Natural killer cell treated with Interleukin-12 subunit alpha and Interleukin-12 subunit beta and Interleukin-15 and Interleukin-18, amount 100 ng/mL, for 72 hours (primary cell): ENCODE data around the gene ABI2. TPM values are rescaled to one million over a fixed set of nuclear protein-coding genes. Genes with fewer than 3 reads are reported as not detected.
"Not testable (repeated sequence)": the region's sequence is repeated elsewhere in the genome, so short reads cannot be mapped to it uniquely, and the experiment has no call there.

Source experiments
- ATAC-seq, 2 donors: fragments of 150-1000 bp; cut with Tn5 transposase in 1 of 2; sonication (Bioruptor Pico), chemical (Tn5 transposase) in 1 of 2; 2 replicates each; pipeline ENCODE4 v1.10.0; 2021
- DNase-seq: peaks from one replicate; pipeline ENCODE4 v3.0.0; 2022; ENCODE audit warnings: low spot score
- H3K27ac Mint-ChIP-seq, 2 donors: 1 replicate in 1 of 2; 2 replicates in 1 of 2; pipeline ENCODE4 v1.8.0; 2022; ENCODE audit warnings: mixed read lengths in 2 of 2, mild to moderate bottlenecking in 1 of 2, moderate library complexity in 1 of 2
- H3K27me3 Mint-ChIP-seq, 2 donors: 1 replicate in 1 of 2; 2 replicates in 1 of 2; pipeline ENCODE4 v1.8.0; 2022; ENCODE audit warnings: mixed read lengths in 2 of 2
- H3K36me3 Mint-ChIP-seq: one replicate; pipeline ENCODE4 v1.8.0; 2022; ENCODE audit warnings: mixed read lengths
- H3K4me1 Mint-ChIP-seq, 2 donors: 1 replicate in 1 of 2; 2 replicates in 1 of 2; pipeline ENCODE4 v1.8.0; 2022; ENCODE audit warnings: low read depth in 2 of 2, mixed read lengths in 2 of 2, mild to moderate bottlenecking in 1 of 2
- H3K4me3 Mint-ChIP-seq: one replicate; pipeline ENCODE4 v1.8.0; 2022; ENCODE audit warnings: mixed read lengths
- H3K9me3 Mint-ChIP-seq: 2 replicates; pipeline ENCODE4 v1.8.0; 2022; ENCODE audit warnings: mixed read lengths
- total RNA-seq, 2 donors: library from RNA; stranded (reverse); gene quantifications; one replicate each; pipeline ENCODE4 v1.2.3, GENCODE V29; 2022

ABI2 gene
- total RNA-seq, 2 donors from 2014 or later = 29.2 to 38.6 TPM

GRCh38 chr2:203340791-203341487 is 12.7 kb downstream of the ABI2 start:
- Mint-ChIP-seq H3K4me3 (no peak overlapping the region), H3K27ac (no peak overlapping the region), H3K36me3 (no peaks in the 10 kb centered on the region), H3K27me3 (no peaks in the 10 kb centered on the region), H3K9me3 (no peaks in the 10 kb centered on the region), H3K4me1 (peaks cover 4 to 5% of the 10 kb centered on the region in 2 donors)
- DNase-seq (no peak), ATAC-seq (no peak)

DNA sequence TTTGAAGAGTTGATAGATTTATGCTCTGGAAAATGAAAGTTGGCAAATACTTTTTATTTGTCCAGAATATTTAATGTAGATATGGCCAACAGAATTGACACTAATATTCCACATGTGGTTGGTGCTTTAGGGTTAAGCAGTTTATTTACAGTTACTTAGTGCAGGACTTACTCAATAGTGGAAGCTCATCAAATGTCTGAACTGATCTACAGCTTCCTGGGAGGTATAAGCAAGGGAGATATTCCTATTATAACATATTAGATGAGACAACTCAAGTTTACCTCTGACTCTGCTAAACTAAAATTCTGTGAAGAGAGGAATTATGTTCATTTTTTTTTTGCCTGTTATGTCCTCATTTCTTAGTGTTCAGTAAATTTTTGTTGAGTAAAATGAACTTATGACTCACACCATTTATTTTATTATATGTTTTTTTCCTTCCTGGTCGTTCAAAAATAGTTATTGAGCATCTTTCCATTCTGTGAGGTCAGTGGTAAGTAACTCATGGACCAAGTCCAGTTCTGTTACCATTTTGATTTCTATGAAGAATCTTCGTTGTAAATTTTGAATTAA is 13.6 kb downstream of the ABI2 start:
- Mint-ChIP-seq H3K4me3 (no peak overlapping the region), H3K4me1 (peaks cover 5 to 12% of the 10 kb centered on the region in 2 donors), H3K27me3 (no peaks in the 10 kb centered on the region), H3K27ac (no peak overlapping the region), H3K36me3 (no peaks in the 10 kb centered on the region), H3K9me3 (no peaks in the 10 kb centered on the region)
- no peak for DNase-seq
- no peak for ATAC-seq

DNA sequence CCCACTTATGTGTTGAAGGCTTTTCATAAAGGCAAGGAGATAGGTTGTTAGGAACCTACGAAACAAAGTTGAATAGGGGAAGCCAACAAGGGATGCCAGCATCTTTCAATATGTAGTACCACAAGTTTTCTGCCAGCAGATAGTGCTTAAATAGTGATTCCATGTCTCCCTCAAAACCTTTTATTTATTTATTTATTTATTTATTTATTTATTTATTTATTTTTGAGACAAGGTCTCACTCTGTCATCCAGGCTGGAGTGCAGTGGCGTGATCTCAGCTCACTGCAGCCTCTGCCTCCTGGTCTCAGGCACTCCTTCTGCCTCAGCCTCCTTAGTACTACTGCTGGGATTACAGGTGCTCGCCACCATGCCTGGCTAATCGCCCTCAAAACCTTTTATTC is 14.2 kb downstream of the ABI2 start:
- not testable (repeated sequence) for H3K4me3 Mint-ChIP-seq, H3K27ac Mint-ChIP-seq, DNase-seq, H3K27me3 Mint-ChIP-seq, H3K9me3 Mint-ChIP-seq, H3K36me3 Mint-ChIP-seq, ATAC-seq
- peaks cover 5 to 12% of the 10 kb centered on the region in 2 donors for H3K4me1 Mint-ChIP-seq

DNA sequence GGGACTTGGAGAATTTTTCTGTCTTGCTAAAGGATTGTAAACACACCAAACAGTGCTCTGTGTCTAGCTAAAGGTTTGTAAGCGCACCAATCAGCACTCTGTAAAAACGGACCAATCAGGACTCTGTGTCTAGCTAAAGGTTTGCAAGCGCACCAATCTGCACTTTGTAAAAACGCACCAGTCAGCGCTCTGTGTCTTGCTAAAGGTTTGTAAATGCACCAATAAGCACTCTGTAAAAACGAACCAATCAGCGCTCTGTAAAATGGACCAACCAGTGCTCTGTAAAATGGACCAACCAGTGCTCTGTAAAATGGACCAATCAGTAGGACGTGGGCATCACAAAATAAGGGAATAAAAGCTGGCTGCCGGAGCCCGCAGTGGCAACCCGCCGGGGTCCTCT is 16.5 kb downstream of the ABI2 start:
- H3K4me3 Mint-ChIP-seq = no peak overlapping the region
- H3K27me3 Mint-ChIP-seq = no peaks in the 10 kb centered on the region
- H3K4me1 Mint-ChIP-seq = peaks cover 5 to 12% of the 10 kb centered on the region in 2 donors
- H3K27ac Mint-ChIP-seq = no peak overlapping the region
- DNase-seq (no peak), ATAC-seq (no peak)
- no peaks in the 10 kb centered on the region for H3K9me3 Mint-ChIP-seq
- H3K36me3 Mint-ChIP-seq = no peaks in the 10 kb centered on the region

- H3K9me3 Mint-ChIP-seq = no peaks in the 10 kb centered on the region
- ATAC-seq (no peak), DNase-seq (no peak)
- H3K36me3 Mint-ChIP-seq = no peaks in the 10 kb centered on the region
- no peak overlapping the region for H3K4me3 Mint-ChIP-seq
- H3K27ac Mint-ChIP-seq = no peak overlapping the region
- H3K27me3 Mint-ChIP-seq = no peaks in the 10 kb centered on the region
- H3K4me1 Mint-ChIP-seq = peaks cover 0 to 8% of the 10 kb centered on the region in 2 donors
Measured at GRCh38 chr2:203346612-203347011, 18.4 kb downstream of the ABI2 start.

- Mint-ChIP-seq H3K27me3 (no peaks in the 10 kb centered on the region), H3K36me3 (no peaks in the 10 kb centered on the region), H3K4me1 (peaks cover 0 to 8% of the 10 kb centered on the region in 2 donors), H3K4me3 (no peak overlapping the region), H3K9me3 (no peaks in the 10 kb centered on the region), H3K27ac (no peak overlapping the region)
- ATAC-seq = no peak
- no peak for DNase-seq
Measured at GRCh38 chr2:203347375-203347774, 19.2 kb downstream of the ABI2 start.

DNA sequence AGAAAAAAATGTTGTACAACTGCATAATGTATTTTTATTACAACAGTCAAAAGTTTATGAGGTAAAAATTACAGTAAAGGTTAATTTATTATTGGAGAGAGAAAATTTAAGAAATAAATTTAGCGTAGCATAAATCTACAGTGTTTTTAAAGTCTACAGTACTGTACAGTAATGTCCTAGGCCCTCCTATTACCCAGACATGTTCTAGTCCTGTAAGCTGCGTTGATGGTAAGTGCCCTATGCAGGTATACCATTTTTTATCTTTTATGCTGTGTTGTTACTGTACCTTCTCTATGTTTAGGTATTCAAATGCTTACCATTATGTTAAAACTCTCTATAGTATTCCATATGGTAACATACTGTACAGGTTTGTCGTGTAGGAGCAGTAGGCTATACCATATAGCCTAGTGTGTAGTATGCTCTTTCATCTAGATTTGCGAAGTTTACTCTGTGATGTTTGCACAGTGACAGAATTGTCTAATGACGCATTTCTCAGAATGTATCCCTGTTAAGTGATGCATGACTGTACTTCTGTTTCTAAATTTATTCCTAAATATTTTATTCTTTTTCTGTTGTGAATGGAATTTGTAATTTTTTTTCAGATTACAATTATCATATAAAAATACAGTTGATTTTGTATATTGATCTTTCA is 24.5 kb downstream of the ABI2 start:
- Mint-ChIP-seq H3K9me3 (no peaks in the 10 kb centered on the region), H3K36me3 (no peaks in the 10 kb centered on the region), H3K27me3 (no peaks in the 10 kb centered on the region), H3K27ac (no peak overlapping the region), H3K4me3 (no peak overlapping the region), H3K4me1 (peaks cover 0 to 3% of the 10 kb centered on the region in 2 donors)
- DNase-seq = no peak
- ATAC-seq = no peak

- no peak overlapping the region for H3K4me3 Mint-ChIP-seq
- no peak for ATAC-seq
- H3K9me3 Mint-ChIP-seq = no peaks in the 10 kb centered on the region
- H3K27me3 Mint-ChIP-seq = no peaks in the 10 kb centered on the region
- no peak overlapping the region for H3K27ac Mint-ChIP-seq
- H3K4me1 Mint-ChIP-seq = peaks cover 0 to 5% of the 10 kb centered on the region in 2 donors
- no peaks in the 10 kb centered on the region for H3K36me3 Mint-ChIP-seq
- no peak for DNase-seq
Measured at GRCh38 chr2:203354966-203355365, 26.8 kb downstream of the ABI2 start.

- H3K27ac Mint-ChIP-seq = no peak overlapping the region
- no peaks in the 10 kb centered on the region for H3K27me3 Mint-ChIP-seq
- H3K4me3 Mint-ChIP-seq = no peak overlapping the region
- no peak for ATAC-seq
- DNase-seq = no peak
- no peaks in the 10 kb centered on the region for H3K9me3 Mint-ChIP-seq
- H3K36me3 Mint-ChIP-seq = no peaks in the 10 kb centered on the region
- H3K4me1 Mint-ChIP-seq = peaks cover 0 to 13% of the 10 kb centered on the region in 2 donors
Measured at GRCh38 chr2:203359450-203359849, 31.3 kb downstream of the ABI2 start.

DNA sequence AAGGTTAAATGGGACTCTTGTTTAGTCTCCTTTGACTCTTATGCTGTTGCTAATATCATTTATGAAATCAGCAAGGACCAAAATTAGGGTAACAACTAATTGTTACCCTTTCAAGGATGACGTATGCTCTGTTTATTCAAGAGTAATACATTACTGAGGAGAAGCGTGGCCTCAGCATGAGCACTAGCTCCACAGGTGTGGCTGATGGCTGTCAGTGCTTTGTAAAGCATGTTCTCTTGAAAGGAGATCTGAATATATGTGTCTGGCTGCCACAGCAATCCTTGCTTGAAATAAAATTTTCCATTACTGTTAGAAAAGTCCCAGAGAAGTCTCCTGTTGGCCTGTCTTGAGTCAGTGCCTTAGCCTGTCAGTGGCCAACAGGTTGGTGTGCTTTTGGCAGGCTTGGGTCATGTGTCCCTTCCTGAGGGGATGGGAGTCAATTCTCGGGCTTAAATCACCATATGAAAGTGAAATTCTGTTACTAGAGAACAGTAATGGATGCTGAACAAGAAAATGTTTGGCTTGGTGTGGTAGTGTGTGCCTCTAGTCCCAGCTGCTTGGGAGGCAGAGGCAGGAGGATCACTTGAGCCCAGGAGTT is 32.7 kb downstream of the ABI2 start:
- Mint-ChIP-seq H3K27ac (no peak overlapping the region), H3K4me3 (no peak overlapping the region), H3K4me1 (peaks cover 0 to 13% of the 10 kb centered on the region in 2 donors), H3K27me3 (no peaks in the 10 kb centered on the region), H3K9me3 (no peaks in the 10 kb centered on the region), H3K36me3 (no peaks in the 10 kb centered on the region)
- no peak for ATAC-seq
- no peak for DNase-seq

- no peak for ATAC-seq
- Mint-ChIP-seq H3K4me3 (no peak overlapping the region), H3K36me3 (no peaks in the 10 kb centered on the region), H3K9me3 (no peaks in the 10 kb centered on the region), H3K27me3 (no peaks in the 10 kb centered on the region), H3K4me1 (peaks cover 0 to 13% of the 10 kb centered on the region in 2 donors), H3K27ac (no peak overlapping the region)
- DNase-seq = no peak
Measured at GRCh38 chr2:203361495-203361894, 33.3 kb downstream of the ABI2 start.

DNA sequence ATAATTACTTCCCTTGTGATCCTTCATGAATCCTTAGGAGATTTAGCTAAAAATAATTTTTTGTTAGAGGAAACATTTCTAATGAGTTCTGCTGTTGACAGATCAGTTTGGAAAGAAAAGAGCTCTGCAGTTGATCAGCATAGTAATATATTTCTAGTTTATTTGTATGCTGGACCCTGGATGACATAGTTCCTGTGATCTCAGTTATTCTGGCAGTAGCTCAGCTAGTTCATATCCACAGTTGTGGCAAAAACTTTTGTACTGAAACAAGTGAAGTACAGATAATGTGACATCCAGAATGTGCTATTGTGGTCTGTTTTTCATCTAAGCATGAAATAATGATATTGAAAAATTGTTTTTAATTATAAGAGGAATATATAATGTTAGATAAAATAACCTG is 33.7 kb downstream of the ABI2 start:
- no peak for ATAC-seq
- Mint-ChIP-seq H3K36me3 (no peaks in the 10 kb centered on the region), H3K27ac (no peak overlapping the region), H3K27me3 (no peaks in the 10 kb centered on the region), H3K4me1 (peaks cover 0 to 13% of the 10 kb centered on the region in 2 donors), H3K9me3 (no peaks in the 10 kb centered on the region), H3K4me3 (no peak overlapping the region)
- no peak for DNase-seq

DNA sequence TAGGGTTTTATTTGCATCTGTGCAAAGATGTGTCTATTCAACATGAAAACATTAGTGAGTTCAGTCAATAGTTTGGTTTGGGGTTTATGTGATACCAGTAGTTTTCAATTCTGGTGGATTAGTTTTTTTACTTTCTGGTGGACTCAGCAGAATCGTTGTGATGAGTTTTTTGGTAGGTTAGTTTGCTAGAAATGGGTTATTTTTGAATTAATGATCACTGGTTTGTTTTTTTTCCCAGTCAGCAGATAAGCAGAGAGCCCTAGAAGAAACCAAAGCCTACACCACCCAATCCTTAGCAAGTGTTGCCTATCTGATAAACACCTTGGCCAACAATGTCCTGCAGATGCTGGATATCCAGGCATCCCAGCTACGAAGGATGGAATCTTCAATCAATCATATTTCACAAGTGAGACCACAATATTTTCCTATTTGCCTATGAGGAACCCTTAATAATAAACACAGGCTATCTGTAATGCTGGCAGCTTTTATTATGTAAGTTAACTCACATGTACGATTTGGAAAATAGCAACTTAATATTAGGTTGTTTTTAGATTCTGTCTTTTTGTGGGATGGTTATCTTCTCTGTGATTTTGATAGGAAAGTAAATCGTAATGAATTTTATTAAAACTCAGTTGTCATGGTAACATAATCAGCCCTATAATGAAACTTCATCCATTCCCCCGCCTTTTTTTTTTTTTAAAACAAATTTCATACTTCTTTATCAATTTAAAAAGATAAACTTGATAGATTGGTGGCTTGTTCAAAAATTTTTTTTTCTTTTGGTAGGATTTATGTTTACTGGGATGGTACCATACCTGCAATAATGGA is 38.7 kb downstream of the ABI2 start:
- no peaks in the 10 kb centered on the region for H3K9me3 Mint-ChIP-seq
- H3K4me1 Mint-ChIP-seq = peaks cover 0 to 6% of the 10 kb centered on the region in 2 donors
- H3K36me3 Mint-ChIP-seq = peaks cover 4% of the 10 kb centered on the region
- no peak overlapping the region for H3K4me3 Mint-ChIP-seq
- no peak overlapping the region for H3K27ac Mint-ChIP-seq
- DNase-seq (no peak), ATAC-seq (no peak)
- H3K27me3 Mint-ChIP-seq = no peaks in the 10 kb centered on the region
